MM.1S (cell line): ENCODE measurements around the gene SLC2A10.

Experiments
- DNase-seq: peaks from one replicate; pipeline ENCODE4 v3.0.0-alpha.2; 2015
- H2AFZ ChIP-seq: fragments of 300-600 bp; sonication (generic); 2 replicates; pipeline ENCODE4 v1.6.0; 2016; ENCODE audit warnings: antibody characterized with exemption, low read length
- H3F3A ChIP-seq: fragments of 300-600 bp; sonication (generic); 2 replicates; pipeline ENCODE4 v1.6.1; 2016; ENCODE audit warnings: mild to moderate bottlenecking, antibody characterized with exemption, low read length, moderate library complexity, mixed read lengths; ENCODE audit not compliant: insufficient read depth
- H3K27ac ChIP-seq: fragments of 300-600 bp; sonication (generic); 2 replicates; pipeline ENCODE4 v1.5.1; 2016; ENCODE audit warnings: mild to moderate bottlenecking, low read length
- H3K27me3 ChIP-seq: fragments of 300-600 bp; sonication (generic); replicated peaks from 2 replicates; pipeline ENCODE4 v1.6.0; 2016; ENCODE audit warnings: low read length; ENCODE audit not compliant: insufficient read depth
- H3K36me3 ChIP-seq: fragments of 300-600 bp; sonication (generic); replicated peaks from 2 replicates; pipeline ENCODE4 v1.6.1; 2016; ENCODE audit warnings: mild to moderate bottlenecking, low read length, mixed read lengths; ENCODE audit not compliant: insufficient read depth
- H3K4me1 ChIP-seq: fragments of 300-600 bp; sonication (generic); 2 replicates; pipeline ENCODE4 v1.6.1; 2016; ENCODE audit warnings: low read length, mixed read lengths
- H3K4me2 ChIP-seq: fragments of 300-600 bp; sonication (generic); 2 replicates; pipeline ENCODE4 v1.6.0; 2016; ENCODE audit warnings: low read depth, low read length
- H3K4me3 ChIP-seq: fragments of 300-600 bp; sonication (generic); 2 replicates; pipeline ENCODE4 v1.5.1; 2016; ENCODE audit warnings: low read length, mixed read lengths
- H3K79me2 ChIP-seq: fragments of 300-600 bp; sonication (generic); 2 replicates; pipeline ENCODE4 v1.6.1; 2016; ENCODE audit warnings: mixed run types, low read length, mixed read lengths
- H3K9ac ChIP-seq: fragments of 300-600 bp; sonication (generic); 2 replicates; pipeline ENCODE4 v1.6.1; 2016; ENCODE audit warnings: low read length, mixed read lengths
- H3K9me2 ChIP-seq: fragments of 300-600 bp; sonication (generic); replicated peaks from 2 replicates; pipeline ENCODE4 v1.6.1; 2016; ENCODE audit warnings: mild to moderate bottlenecking, low read length, mixed read lengths; ENCODE audit not compliant: insufficient read depth
- H3K9me3 ChIP-seq: fragments of 300-600 bp; sonication (generic); replicated peaks from 2 replicates; pipeline ENCODE4 v1.6.1; 2016; ENCODE audit warnings: mild to moderate bottlenecking, low read length, mixed read lengths; ENCODE audit not compliant: insufficient read depth
- H4K20me1 ChIP-seq: fragments of 300-600 bp; sonication (generic); 2 replicates; pipeline ENCODE4 v1.6.1; 2016; ENCODE audit warnings: mild to moderate bottlenecking, low read length, moderate library complexity, mixed read lengths; ENCODE audit not compliant: insufficient read depth
- EZH2 ChIP-seq: fragments of 300-600 bp; sonication (generic); optimal IDR thresholded peaks from 2 replicates; pipeline ENCODE3; 2017; ENCODE audit warnings: low read depth, mild to moderate bottlenecking, antibody characterized with exemption, low read length, mixed read lengths
- EZH2phosphoT487 ChIP-seq: fragments of 300-600 bp; sonication (generic); IDR thresholded peaks from 2 replicates; pipeline ENCODE4 v1.6.1; 2018; ENCODE audit warnings: antibody characterized with exemption, low read length
- TF ChIP-seq, protein P1 (sequence below): fragments of 300-600 bp; sonication (generic); IDR thresholded peaks from 2 replicates; pipeline ENCODE4 v1.5.1; 2016; ENCODE audit warnings: antibody characterized with exemption, low read length, mixed read lengths

Gene SLC2A10

GRCh38 chr20:46663531-46663930, 45.9 kb upstream of the SLC2A10 start:
- Histone ChIP-seq H3K4me3 (no peak overlapping the region), H3K4me2 (no peak overlapping the region), H3F3A (no peaks in the 10 kb centered on the region), H3K9me3 (no peaks in the 10 kb centered on the region), H3K9me2 (no peaks in the 10 kb centered on the region), H3K36me3 (no peaks in the 10 kb centered on the region), H3K4me1 (no peaks in the 10 kb centered on the region), H2AFZ (no peak overlapping the region), H4K20me1 (no peaks in the 10 kb centered on the region), H3K9ac (no peak overlapping the region), H3K27ac (no peak overlapping the region), H3K79me2 (no peaks in the 10 kb centered on the region), H3K27me3 (no peaks in the 10 kb centered on the region)
- TF ChIP-seq EZH2phosphoT487 (no peak), EZH2 (no peak)
- TF ChIP-seq, protein P1, sequence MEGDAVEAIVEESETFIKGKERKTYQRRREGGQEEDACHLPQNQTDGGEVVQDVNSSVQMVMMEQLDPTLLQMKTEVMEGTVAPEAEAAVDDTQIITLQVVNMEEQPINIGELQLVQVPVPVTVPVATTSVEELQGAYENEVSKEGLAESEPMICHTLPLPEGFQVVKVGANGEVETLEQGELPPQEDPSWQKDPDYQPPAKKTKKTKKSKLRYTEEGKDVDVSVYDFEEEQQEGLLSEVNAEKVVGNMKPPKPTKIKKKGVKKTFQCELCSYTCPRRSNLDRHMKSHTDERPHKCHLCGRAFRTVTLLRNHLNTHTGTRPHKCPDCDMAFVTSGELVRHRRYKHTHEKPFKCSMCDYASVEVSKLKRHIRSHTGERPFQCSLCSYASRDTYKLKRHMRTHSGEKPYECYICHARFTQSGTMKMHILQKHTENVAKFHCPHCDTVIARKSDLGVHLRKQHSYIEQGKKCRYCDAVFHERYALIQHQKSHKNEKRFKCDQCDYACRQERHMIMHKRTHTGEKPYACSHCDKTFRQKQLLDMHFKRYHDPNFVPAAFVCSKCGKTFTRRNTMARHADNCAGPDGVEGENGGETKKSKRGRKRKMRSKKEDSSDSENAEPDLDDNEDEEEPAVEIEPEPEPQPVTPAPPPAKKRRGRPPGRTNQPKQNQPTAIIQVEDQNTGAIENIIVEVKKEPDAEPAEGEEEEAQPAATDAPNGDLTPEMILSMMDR, result no peak
- DNase-seq, result no peak

DNA sequence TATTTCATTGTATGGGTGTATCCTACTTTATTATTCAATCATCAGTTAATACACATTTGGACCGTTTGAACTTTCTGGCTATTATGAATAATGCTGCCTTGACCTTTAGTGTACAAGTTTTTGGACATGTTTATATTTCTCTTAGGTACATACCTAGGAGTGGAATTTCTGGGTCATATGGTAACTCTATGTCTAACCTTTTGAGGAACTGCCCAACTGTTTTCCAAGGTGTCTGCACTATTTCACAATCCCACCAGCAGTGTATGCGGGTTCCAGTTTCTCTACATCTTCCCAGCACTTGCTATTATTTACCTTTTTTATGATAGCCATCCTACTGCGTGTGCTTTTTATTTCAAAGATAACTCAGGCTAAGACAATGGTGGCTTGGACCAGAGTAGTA, 43.8 kb upstream of the SLC2A10 start:
- no peaks in the 10 kb centered on the region for H4K20me1 ChIP-seq
- no peak overlapping the region for H3K4me2 ChIP-seq
- H3K4me1 ChIP-seq, result no peaks in the 10 kb centered on the region
- no peaks in the 10 kb centered on the region for H3K36me3 ChIP-seq
- H3K27ac ChIP-seq, result no peak overlapping the region
- TF ChIP-seq EZH2phosphoT487 (no peak), EZH2 (no peak)
- TF ChIP-seq, protein P1, result no peak
- no peak overlapping the region for H3K9ac ChIP-seq
- H3K27me3 ChIP-seq, result no peaks in the 10 kb centered on the region
- no peaks in the 10 kb centered on the region for H3F3A ChIP-seq
- H3K9me2 ChIP-seq, result no peaks in the 10 kb centered on the region
- no peak for DNase-seq
- no peaks in the 10 kb centered on the region for H3K9me3 ChIP-seq
- H3K4me3 ChIP-seq, result no peak overlapping the region
- no peaks in the 10 kb centered on the region for H3K79me2 ChIP-seq
- H2AFZ ChIP-seq, result no peak overlapping the region

DNA sequence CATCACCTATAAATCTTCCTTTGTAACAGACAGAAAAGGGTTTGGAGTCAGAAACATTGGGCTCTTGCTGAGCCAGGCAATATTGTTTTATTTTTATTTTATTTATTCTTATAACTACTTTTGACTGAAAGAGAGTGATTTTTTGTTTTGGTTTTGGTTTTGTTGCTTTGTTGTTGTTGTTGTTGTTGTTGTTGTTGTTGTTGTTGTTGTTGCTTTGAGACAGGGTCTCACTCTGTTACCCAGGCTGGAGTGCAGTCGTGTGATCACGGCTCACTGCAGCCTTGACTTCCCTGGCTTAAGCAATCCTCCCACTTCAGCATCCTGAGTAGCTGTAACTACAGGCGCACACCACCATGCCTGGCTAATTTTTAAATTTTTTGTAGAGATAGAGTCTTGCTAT, 43.1 kb upstream of the SLC2A10 start:
- no peak for DNase-seq
- Histone ChIP-seq H3K36me3 (no peaks in the 10 kb centered on the region), H3F3A (no peaks in the 10 kb centered on the region), H3K9me3 (no peaks in the 10 kb centered on the region), H3K79me2 (no peaks in the 10 kb centered on the region), H3K9me2 (no peaks in the 10 kb centered on the region), H4K20me1 (no peaks in the 10 kb centered on the region), H3K4me1 (no peaks in the 10 kb centered on the region), H3K27ac (no peak overlapping the region), H3K27me3 (no peaks in the 10 kb centered on the region), H2AFZ (no peak overlapping the region), H3K4me2 (no peak overlapping the region), H3K4me3 (no peak overlapping the region), H3K9ac (no peak overlapping the region)
- TF ChIP-seq EZH2phosphoT487, result no peak
- TF ChIP-seq, protein P1, result no peak
- no peak for TF ChIP-seq EZH2
